ENCODE data around the gene AP3S2.
"Not testable (repeated sequence)": the region's sequence is repeated elsewhere in the genome, so short reads cannot be mapped to it uniquely, and the experiment has no call there.

The AP3S2 gene

DNA sequence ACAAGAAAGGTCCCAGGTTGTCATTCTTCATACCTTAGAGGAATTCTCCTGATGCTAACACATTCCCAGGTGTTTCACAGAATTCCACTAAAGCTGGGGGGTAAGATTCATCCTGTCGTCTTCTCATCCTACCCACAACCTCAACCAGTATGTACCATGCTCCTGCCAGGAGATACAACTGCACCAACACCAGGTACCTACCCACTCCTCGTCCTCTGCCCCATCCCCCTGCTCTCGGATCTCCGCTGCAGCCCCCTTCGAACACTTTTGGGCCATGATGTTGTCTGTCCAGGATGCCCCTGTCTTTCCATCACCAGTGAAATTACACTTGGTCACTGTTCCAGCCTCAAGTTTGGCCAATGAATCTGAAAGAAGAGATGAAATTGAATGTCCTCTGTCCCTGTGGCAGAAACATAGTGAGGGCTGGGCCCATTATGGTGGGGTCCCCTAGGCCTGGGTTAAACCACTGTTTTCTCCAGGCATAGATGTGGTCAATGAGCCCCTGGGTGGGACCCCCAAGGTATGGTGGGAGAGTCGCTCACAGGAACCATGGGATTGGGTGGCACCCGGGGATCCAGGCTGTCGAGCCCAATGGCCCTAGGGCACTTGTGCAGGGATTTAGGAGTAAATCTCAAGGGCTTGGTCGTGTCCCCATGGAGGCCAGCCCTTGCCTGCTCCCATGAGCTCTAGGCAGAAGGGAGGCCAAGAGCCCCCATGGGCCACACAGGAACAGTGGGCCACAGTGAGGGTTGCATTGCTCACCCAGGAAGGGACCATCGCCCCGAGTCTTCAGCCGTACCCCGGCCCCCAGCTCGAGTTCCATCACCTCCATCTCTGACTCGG is 9.4 kb upstream of the AP3S2 start:
- no peak for DNase-seq

DNA sequence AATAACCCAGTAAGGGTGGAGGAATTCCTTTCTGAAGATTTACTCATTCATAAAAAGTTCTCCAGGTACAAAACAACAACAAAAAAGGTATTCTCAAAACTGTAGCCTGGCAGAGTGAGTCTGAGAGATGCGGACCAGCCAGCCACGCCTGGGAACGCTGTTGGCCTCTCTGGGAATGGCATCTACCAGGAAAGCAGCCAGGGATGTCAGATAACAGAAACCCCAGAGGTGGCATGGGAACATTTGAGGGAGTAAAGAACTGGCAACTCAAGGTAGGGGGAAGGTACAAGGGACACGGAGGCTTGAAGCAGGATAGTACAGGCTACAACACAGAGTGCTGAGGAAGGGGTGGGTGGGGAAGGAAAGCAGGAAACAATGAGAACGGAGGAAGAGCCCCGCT is 7.1 kb upstream of the AP3S2 start:
- no peak for DNase-seq

DNA sequence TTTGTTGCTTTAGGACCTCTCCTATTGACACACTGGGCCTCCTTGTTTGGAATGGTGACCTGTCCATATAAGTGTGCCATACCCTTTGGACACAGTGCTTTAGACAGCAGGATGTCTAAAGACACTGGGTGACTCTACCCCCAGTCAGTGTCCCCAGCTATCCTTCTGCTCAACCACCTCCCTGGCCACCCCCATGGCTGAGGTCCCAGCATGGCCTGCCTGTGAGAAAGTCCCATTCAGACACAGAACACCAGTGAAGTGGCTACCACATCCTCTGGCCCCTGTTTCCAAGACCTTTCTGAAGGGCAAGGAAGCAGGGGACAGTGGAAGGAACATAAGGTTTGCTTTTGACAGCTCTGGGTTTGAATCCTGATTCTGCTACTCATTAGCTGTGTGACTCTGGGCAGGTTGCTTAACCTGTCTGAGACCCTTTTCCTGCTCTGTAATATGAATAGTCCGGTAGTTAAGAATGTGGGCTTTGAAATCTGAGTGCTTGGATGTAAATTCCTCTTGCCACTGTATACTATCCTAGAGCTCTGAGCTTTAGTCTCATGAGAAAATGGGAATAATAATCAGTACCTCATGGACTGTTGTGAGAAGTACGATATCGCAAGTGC is 6.3 kb upstream of the AP3S2 start:
- DNase-seq = no peak

DNA sequence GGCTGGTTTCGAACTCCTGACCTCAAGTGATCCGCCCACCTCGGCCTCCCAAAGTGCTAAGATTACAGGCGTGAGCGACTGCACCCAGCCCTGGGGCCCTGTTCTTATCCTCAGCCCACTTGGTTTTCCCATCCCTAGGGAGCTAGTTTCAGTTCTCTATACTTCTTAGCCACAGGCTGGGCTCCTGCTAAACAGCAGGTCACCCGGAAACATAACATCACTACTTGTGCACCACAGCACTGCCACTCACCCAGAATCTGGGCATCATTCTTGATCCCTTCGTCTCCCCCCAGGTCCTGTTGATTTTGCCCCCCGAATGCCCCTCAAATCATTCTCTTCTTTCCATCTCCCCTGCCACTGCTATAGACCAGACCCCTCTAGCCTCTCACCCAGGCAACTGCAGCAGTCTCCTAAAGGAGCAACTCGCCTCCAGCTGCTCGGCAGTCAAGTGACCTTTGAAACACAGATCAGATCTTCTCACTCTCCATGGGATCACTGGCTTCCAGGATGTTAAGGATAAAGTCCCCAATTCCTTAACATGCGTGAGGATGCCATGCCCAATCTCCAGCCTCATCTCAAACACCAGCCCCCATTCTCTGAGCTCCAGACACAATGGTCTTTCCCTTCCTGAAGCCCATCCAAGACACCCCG is 5.6 kb upstream of the AP3S2 start:
- no peak for DNase-seq

- DNase-seq = no peak
Measured at GRCh38 chr15:89898614-89899294, 5.0 kb upstream of the AP3S2 start.

DNA sequence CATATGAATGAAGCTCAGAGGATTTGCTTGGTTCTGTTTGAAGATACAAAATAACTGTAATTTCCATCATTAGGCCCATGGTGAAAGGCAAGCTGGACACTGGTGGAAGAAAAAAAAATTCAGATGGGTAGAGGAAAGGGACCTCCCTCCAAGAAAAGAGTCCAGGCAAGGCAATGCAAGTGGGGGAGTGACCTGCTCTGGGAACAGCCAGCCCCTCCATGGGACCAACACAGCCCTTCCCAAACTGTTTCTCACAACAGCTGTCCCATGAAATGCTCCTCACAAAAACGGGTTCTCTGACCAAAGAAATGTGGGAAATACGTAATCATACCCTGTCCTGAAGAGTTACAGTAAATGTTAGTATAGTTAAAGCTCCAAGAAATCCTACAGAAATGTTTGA is 4.4 kb upstream of the AP3S2 start:
- DNase-seq = no peak

GRCh38 chr15:89893027-89893426 is 767 bp downstream of the AP3S2 start:
- DNase-seq = no peak

DNA sequence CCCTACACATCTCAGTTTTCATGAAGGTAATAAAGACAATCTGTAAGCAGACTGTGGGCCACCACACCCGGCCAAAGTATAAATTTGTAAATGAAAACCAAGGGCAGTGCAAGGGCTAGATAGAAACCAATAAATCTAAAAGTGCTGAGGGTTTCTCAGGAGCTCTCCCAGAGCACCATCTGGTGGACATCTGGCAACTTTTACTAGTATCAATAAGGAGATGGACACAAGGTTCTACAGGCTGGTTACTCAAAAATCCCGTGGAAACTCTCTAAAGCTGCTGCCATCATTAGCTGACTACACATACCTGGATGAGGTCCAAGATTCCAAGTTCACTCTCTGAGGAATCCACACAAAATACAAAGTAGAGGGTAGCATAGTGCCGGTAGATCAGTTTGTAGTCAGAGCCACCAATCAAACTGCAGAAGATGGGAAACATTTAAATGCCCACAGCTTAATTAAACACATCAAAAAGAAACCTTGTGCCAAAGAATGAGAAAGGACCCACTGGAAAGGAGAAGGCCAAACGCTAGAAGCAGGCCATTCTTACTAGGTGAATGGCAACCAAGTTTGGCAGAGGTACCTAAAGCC is 5.5 kb downstream of the AP3S2 start:
- DNase-seq = no peak

GRCh38 chr15:89885611-89886010 is 8.2 kb downstream of the AP3S2 start:
- DNase-seq = no peak

GRCh38 chr15:89885179-89885578 is 8.6 kb downstream of the AP3S2 start:
- DNase-seq = not testable (repeated sequence)

DNA sequence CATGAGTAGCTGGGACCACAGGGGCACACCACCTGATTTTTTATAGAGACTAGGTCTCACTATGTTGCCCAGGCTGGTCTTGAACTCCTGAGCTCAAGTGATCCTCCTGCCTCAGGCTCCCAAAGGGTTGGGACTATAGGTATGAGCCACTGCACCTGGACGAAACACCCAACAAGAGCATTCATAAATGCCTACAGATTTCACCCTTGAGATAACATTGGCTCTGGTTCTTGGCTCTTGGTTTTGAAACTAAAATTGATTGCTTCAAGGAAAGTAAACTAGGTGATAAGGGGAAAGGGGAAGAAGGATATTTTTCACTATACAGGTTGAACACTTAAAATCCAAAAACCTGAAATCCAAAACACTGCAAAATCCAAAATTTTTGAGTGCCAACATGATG is 10.3 kb downstream of the AP3S2 start:
- no peak for DNase-seq

GRCh38 chr15:89880727-89881126 is 13.1 kb downstream of the AP3S2 start:
- no peak for DNase-seq

GRCh38 chr15:89878323-89878722 is 15.5 kb downstream of the AP3S2 start:
- no peak for DNase-seq

- DNase-seq = no peak
Measured at GRCh38 chr15:89877083-89877425, 16.7 kb downstream of the AP3S2 start.

DNA sequence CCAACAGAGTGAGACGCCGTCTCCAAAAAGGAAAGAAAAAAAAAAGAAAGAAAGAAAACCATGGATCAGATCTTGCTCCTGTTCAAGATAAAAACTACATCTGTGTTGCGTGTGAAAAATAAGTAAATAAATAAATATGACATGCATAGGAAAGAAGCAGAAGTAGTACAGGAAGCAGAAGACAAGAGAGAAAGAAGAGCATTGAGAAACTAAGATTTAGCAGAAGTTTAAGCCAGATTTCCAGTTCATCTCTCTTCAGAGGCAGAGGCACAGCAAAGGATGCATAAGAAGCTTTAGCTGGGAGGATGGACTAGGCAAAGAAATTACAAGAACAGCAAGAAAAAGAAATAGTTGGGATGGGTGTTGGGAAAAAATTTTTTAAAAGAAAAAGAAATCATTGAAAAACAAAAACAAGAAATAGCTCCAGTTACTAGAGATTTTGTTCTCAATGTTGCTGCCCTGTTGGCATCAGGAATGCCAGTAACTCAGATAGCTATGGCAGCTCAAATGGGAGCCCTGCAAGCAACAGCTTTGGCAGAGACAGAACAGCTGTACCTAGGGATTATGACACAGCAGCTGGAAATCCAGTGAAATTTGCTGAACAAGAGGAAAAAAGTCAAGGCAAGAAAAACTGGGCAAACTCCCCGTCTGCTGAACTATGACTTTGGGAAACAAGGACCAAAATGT is 17.3 kb downstream of the AP3S2 start:
- no peak for DNase-seq

DNA sequence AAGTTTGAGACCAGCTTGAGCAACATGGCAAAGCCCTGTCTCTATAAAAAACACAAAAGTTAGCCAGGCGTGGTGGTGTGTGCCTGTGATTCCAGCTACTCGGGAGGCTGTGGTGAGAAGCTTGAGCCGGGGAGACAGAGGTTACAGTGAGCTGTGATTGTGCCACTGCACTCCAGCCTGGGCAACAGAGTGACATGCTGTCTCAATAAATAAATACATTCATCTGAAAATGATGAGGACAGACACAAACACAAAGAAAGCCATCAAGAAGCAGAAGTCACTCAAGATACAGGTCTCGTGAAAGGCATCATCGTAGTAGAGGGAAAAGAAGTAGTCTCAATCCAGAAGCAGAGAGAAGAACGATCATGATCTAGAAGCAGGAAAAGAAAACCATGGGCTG is 18.1 kb downstream of the AP3S2 start:
- no peak for DNase-seq

DNA sequence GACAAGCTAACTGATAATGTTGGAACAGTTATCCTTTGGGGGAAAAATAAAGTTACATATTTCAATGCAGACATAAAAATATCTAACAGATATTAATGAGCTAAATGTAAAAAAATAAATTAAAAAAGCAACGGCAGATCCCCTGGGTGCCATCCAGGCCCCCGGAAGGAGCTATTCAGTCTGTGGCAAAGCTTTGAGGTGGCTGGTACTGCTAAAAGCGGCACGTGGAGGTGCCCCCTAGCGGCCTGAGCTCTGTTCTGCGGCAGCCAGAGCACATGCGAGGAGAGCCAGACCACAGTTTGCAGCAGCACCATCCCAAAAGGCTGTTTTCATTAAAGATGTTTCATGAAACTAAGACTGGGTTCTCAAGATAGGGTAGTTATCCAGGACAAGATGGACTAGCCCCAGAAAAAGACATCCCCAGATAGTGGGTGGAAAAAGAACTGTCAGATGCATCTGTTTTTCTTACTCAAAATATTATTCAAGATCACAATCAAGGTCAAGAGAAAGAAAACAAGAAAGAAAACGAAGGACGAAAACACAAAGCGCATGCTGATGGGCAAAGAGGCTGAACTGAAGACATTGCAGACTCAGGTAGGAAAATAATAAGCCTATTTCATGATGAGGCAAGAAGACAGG is 18.7 kb downstream of the AP3S2 start:
- DNase-seq = peak; percentile 48

- no peak for DNase-seq
Measured at GRCh38 chr15:89870688-89871288, 23.0 kb downstream of the AP3S2 start.

GRCh38 chr15:89870006-89870405 is 23.8 kb downstream of the AP3S2 start:
- DNase-seq = no peak

DNA sequence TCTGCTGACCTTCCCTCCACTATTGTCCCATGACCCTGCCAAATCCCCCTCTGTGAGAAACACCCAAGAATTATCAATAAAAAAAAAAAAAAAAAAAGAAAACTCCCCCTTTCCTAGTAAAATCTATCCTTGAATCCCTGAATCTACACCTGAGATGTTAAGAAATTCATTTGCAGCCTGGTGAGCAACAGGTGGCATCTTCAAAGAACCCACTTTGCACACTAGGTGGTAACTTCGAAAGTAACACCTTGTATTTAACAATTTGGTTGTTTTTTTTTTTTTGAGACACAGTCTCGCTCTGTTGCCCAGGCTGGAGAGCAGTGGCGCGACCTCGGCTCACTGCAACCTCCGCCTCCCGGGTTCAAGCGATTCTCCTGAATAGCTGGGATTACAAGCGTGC is 24.3 kb downstream of the AP3S2 start:
- DNase-seq = not testable (repeated sequence)

DNA sequence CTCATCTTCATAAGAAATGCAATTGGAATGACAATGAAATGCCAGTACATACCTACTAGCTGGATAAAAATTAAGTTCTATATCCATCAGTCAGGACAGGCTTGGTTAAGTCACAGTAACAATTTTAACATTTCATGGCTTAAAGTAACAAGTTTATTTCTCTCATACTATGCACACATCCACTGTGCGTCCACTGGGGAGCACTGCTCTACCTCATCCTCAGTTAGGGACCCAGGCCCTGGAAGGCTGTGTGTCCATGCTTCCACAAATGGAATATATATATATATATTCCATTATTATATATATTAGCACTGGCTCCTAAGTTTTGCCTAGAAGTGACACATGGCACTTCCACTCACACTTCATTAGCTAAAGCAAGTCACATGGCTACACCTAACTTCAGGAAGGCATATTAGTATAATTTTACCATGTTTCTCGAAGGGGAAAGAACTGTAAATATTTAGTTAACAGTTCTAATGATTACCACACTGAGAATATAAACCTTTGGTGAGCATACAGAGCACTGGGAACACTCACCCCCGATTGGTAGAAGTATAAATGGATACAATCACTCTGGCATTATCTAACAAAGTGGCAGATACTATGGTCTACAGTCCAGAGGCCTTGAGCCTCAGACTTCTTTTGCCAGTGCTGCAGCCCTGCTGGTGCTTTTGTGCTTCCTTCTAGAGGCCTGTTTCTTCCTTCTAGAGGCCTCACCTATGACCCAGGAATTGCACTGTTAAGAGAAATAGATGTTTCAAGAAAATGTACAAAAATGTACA is 28.6 kb downstream of the AP3S2 start:
- no peak for DNase-seq
